Uterus (tissue), 2 donors: ENCODE results near the gene PSEN1.

Experiments
- POLR2A ChIP-seq, 2 donors: fragments of 450-650 bp; IDR thresholded peaks; one replicate each; pipeline ENCODE4 v1.6.1; 2016; ENCODE audit warnings: antibody characterized with exemption in 2 of 2, mild to moderate bottlenecking in 1 of 2, moderate library complexity in 1 of 2
- TF ChIP-seq, protein P1 (sequence below), 4 experiments: fragments of 200-600 bp in 2 of 4; fragments of 450-650 bp in 2 of 4; sonication (generic) in 2 of 4; IDR thresholded peaks; one replicate each; pipeline ENCODE4 v1.5.1; 2016 to 2019; ENCODE audit warnings: antibody characterized with exemption in 4 of 4, mild to moderate bottlenecking in 2 of 4, moderate library complexity in 1 of 4

DNA sequence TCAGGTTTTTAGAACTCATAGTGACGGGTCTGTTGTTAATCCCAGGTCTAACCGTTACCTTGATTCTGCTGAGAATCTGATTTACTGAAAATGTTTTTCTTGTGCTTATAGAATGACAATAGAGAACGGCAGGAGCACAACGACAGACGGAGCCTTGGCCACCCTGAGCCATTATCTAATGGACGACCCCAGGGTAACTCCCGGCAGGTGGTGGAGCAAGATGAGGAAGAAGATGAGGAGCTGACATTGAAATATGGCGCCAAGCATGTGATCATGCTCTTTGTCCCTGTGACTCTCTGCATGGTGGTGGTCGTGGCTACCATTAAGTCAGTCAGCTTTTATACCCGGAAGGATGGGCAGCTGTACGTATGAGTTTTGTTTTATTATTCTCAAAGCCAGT, 34.4 kb downstream of the PSEN1 start:
- TF ChIP-seq, protein P1, sequence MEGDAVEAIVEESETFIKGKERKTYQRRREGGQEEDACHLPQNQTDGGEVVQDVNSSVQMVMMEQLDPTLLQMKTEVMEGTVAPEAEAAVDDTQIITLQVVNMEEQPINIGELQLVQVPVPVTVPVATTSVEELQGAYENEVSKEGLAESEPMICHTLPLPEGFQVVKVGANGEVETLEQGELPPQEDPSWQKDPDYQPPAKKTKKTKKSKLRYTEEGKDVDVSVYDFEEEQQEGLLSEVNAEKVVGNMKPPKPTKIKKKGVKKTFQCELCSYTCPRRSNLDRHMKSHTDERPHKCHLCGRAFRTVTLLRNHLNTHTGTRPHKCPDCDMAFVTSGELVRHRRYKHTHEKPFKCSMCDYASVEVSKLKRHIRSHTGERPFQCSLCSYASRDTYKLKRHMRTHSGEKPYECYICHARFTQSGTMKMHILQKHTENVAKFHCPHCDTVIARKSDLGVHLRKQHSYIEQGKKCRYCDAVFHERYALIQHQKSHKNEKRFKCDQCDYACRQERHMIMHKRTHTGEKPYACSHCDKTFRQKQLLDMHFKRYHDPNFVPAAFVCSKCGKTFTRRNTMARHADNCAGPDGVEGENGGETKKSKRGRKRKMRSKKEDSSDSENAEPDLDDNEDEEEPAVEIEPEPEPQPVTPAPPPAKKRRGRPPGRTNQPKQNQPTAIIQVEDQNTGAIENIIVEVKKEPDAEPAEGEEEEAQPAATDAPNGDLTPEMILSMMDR (IDR thresholded peaks at IDR 0.05): no peak
- no peak for TF ChIP-seq POLR2A (IDR thresholded peaks at IDR 0.05)
